ENCODE data around the gene MAPT.

Gene MAPT

DNA sequence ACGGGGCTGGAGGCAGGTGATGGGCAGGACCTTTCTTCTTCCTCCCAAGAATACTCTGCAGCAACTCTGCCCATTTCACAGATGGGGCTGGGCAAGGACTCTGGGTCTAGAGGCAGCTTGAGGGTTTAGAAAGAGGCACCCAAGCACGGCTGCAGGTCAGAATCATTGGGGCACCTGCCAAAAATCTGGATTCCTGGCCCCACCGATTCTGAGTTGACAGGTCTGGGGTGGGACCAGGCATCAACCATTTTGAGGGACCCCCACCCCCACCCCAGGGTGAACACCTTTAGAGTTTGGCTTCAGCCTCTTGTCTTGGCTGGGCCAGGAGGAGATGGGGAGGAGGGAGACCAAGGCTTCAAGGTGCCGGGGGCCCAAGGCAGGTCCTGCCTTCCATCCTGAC lies 44.3 kb upstream of the MAPT start:
- Histone ChIP-seq H3K4me2 (ENCODE audit: insufficient read depth, low read length) (no peak overlapping the region), H3K9me3 (ENCODE audit: insufficient read depth, low read length, severe bottlenecking) (no peaks in the 10 kb centered on the region), H3K4me3 (ENCODE audit: low read depth in 1 of 2, low read length in 2 of 2) (no peak overlapping the region), H3K27me3 (ENCODE audit: insufficient read depth, low read length, poor library complexity) (peaks cover 14% of the 10 kb centered on the region), H3K9ac (ENCODE audit: low read depth, low read length) (no peak overlapping the region), H3K27ac (ENCODE audit: low read length) (no peak overlapping the region), H3K36me3 (ENCODE audit: insufficient read depth, low read length) (no peaks in the 10 kb centered on the region), H4K20me1 (ENCODE audit: insufficient read depth, low read length) (peaks cover 11% of the 10 kb centered on the region), H2AFZ (ENCODE audit: low read depth, low read length) (no peak overlapping the region), H3K79me2 (ENCODE audit: insufficient read depth, low read length) (no peaks in the 10 kb centered on the region), H3K4me1 (ENCODE audit: insufficient read depth, low read length) (no peaks in the 10 kb centered on the region)
- ATAC-seq (ENCODE audit: insufficient read depth, low read depth) (no peak), DNase-seq (no peak)
- TF ChIP-seq, protein P1, sequence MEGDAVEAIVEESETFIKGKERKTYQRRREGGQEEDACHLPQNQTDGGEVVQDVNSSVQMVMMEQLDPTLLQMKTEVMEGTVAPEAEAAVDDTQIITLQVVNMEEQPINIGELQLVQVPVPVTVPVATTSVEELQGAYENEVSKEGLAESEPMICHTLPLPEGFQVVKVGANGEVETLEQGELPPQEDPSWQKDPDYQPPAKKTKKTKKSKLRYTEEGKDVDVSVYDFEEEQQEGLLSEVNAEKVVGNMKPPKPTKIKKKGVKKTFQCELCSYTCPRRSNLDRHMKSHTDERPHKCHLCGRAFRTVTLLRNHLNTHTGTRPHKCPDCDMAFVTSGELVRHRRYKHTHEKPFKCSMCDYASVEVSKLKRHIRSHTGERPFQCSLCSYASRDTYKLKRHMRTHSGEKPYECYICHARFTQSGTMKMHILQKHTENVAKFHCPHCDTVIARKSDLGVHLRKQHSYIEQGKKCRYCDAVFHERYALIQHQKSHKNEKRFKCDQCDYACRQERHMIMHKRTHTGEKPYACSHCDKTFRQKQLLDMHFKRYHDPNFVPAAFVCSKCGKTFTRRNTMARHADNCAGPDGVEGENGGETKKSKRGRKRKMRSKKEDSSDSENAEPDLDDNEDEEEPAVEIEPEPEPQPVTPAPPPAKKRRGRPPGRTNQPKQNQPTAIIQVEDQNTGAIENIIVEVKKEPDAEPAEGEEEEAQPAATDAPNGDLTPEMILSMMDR (IDR thresholded peaks at IDR 0.05; ENCODE audit: borderline replicate concordance, extremely low read depth, low read length, poor library complexity, severe bottlenecking), result no peak
- TF ChIP-seq EZH2 (IDR thresholded peaks at IDR 0.05; ENCODE audit: borderline replicate concordance, low read depth, low read length, severe bottlenecking), result no peak

DNA sequence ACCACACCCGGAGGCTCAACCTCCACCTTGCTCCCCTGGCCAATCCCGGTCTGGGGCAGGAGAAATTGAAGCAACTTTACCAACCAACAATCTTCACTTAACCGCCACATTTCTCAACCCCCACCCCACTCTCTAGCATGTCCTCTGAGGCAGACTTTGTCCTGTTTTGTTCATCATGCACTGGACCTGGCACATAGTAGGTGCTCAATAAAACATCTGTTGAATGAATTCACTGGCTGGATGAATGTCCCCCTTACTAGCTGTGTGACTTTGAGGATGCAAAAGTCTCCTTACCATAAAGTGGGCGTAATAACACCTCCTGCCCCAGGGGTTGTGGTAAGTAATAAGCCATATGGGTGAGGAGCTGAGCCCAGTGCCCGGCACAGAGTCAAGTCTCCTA lies 43.9 kb upstream of the MAPT start:
- no peaks in the 10 kb centered on the region for H3K36me3 ChIP-seq (ENCODE audit: insufficient read depth, low read length)
- TF ChIP-seq EZH2 (IDR thresholded peaks at IDR 0.05; ENCODE audit: borderline replicate concordance, low read depth, low read length, severe bottlenecking), result no peak
- TF ChIP-seq, protein P1 (IDR thresholded peaks at IDR 0.05; ENCODE audit: borderline replicate concordance, extremely low read depth, low read length, poor library complexity, severe bottlenecking), result no peak
- H2AFZ ChIP-seq (ENCODE audit: low read depth, low read length), result no peak overlapping the region
- no peaks in the 10 kb centered on the region for H3K79me2 ChIP-seq (ENCODE audit: insufficient read depth, low read length)
- peaks cover 16% of the 10 kb centered on the region for H3K27me3 ChIP-seq (ENCODE audit: insufficient read depth, low read length, poor library complexity)
- peaks cover 7% of the 10 kb centered on the region for H4K20me1 ChIP-seq (ENCODE audit: insufficient read depth, low read length)
- no peak overlapping the region for H3K4me2 ChIP-seq (ENCODE audit: insufficient read depth, low read length)
- no peak overlapping the region for H3K9ac ChIP-seq (ENCODE audit: low read depth, low read length)
- no peak overlapping the region for H3K27ac ChIP-seq (ENCODE audit: low read length)
- H3K9me3 ChIP-seq (ENCODE audit: insufficient read depth, low read length, severe bottlenecking), result no peaks in the 10 kb centered on the region
- DNase-seq (no peak), ATAC-seq (ENCODE audit: insufficient read depth, low read depth) (no peak)
- H3K4me1 ChIP-seq (ENCODE audit: insufficient read depth, low read length), result no peaks in the 10 kb centered on the region
- H3K4me3 ChIP-seq (ENCODE audit: low read depth in 1 of 2, low read length in 2 of 2), result no peak overlapping the region

DNA sequence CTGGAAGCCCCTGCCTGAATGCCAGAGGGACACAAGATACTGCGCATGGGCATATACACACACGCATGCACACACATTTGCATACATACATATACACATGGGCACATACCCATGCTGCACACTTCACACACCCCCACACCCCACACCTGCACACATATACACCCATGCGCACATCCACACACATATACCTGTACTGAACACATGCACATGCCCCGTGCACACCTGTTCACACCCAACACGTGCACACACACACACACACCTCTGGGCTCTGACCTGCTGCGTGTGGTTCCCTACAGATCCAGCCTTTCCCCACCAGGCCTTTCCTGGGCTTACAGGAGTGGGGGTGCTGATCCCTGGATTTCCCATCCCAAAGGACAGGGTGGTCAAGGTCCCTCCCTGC lies 43.3 kb upstream of the MAPT start:
- DNase-seq, result no peak
- Histone ChIP-seq H3K4me1 (ENCODE audit: insufficient read depth, low read length) (no peaks in the 10 kb centered on the region), H3K79me2 (ENCODE audit: insufficient read depth, low read length) (no peaks in the 10 kb centered on the region), H2AFZ (ENCODE audit: low read depth, low read length) (no peak overlapping the region), H3K27me3 (ENCODE audit: insufficient read depth, low read length, poor library complexity) (peaks cover 16% of the 10 kb centered on the region), H3K4me3 (ENCODE audit: low read depth in 1 of 2, low read length in 2 of 2) (no peak overlapping the region), H4K20me1 (ENCODE audit: insufficient read depth, low read length) (peaks cover 7% of the 10 kb centered on the region), H3K9ac (ENCODE audit: low read depth, low read length) (no peak overlapping the region), H3K9me3 (ENCODE audit: insufficient read depth, low read length, severe bottlenecking) (no peaks in the 10 kb centered on the region), H3K36me3 (ENCODE audit: insufficient read depth, low read length) (no peaks in the 10 kb centered on the region), H3K4me2 (ENCODE audit: insufficient read depth, low read length) (no peak overlapping the region), H3K27ac (ENCODE audit: low read length) (no peak overlapping the region)
- no peak for ATAC-seq (ENCODE audit: insufficient read depth, low read depth)
- TF ChIP-seq, protein P1 (IDR thresholded peaks at IDR 0.05; ENCODE audit: borderline replicate concordance, extremely low read depth, low read length, poor library complexity, severe bottlenecking), result no peak
- no peak for TF ChIP-seq EZH2 (IDR thresholded peaks at IDR 0.05; ENCODE audit: borderline replicate concordance, low read depth, low read length, severe bottlenecking)

DNA sequence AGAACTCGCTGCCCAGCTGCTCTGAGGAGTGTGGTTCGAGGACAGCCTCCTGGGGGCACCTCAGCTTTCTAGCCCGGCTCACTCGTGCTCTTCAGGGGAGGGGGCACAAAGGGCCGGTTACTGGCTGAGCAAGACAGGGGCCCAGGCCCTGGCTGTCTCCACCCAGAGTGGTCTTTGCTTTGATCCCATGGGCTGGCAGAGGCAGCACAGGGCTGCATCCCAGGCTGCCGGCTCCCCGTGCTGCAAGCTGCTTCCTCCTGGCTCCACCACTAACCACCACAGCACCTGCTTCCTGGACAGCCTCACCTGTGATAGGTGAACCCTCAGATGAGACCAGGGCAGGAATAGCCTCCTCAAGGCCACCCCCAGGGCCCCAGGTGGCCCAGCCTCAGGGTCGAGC lies 42.9 kb upstream of the MAPT start:
- Histone ChIP-seq H2AFZ (ENCODE audit: low read depth, low read length) (no peak overlapping the region), H3K36me3 (ENCODE audit: insufficient read depth, low read length) (no peaks in the 10 kb centered on the region), H3K27ac (ENCODE audit: low read length) (no peak overlapping the region), H3K4me3 (ENCODE audit: low read depth in 1 of 2, low read length in 2 of 2) (no peak overlapping the region), H3K27me3 (ENCODE audit: insufficient read depth, low read length, poor library complexity) (peaks cover 16% of the 10 kb centered on the region), H4K20me1 (ENCODE audit: insufficient read depth, low read length) (peaks cover 7% of the 10 kb centered on the region), H3K4me1 (ENCODE audit: insufficient read depth, low read length) (no peaks in the 10 kb centered on the region), H3K4me2 (ENCODE audit: insufficient read depth, low read length) (no peak overlapping the region), H3K79me2 (ENCODE audit: insufficient read depth, low read length) (no peaks in the 10 kb centered on the region), H3K9me3 (ENCODE audit: insufficient read depth, low read length, severe bottlenecking) (no peaks in the 10 kb centered on the region), H3K9ac (ENCODE audit: low read depth, low read length) (no peak overlapping the region)
- no peak for ATAC-seq (ENCODE audit: insufficient read depth, low read depth)
- TF ChIP-seq, protein P1 (IDR thresholded peaks at IDR 0.05; ENCODE audit: borderline replicate concordance, extremely low read depth, low read length, poor library complexity, severe bottlenecking), result no peak
- TF ChIP-seq EZH2 (IDR thresholded peaks at IDR 0.05; ENCODE audit: borderline replicate concordance, low read depth, low read length, severe bottlenecking), result peak; percentile 32
- no peak for DNase-seq
